Adrenal gland (tissue), 5 donors: ENCODE results near the gene SCAMP1.

Source experiments
- POLR2A ChIP-seq, 2 donors: fragments of 450-650 bp; IDR thresholded peaks; one replicate each; pipeline ENCODE4 v1.6.1; 2017; ENCODE audit warnings: antibody characterized with exemption in 2 of 2, mild to moderate bottlenecking in 2 of 2, moderate library complexity in 1 of 2
- TF ChIP-seq, protein P1 (sequence below), 6 experiments: fragments of 450-650 bp in 4 of 6; fragments of 200-600 bp in 2 of 6; sonication (generic) in 1 of 6; IDR thresholded peaks; 1 replicate in 5 of 6; 2 replicates in 1 of 6; pipeline versions ENCODE4 v1.5.1 to v1.8.0; 2016 to 2021; ENCODE audit warnings: antibody characterized with exemption in 6 of 6, mild to moderate bottlenecking in 2 of 6, moderate library complexity in 1 of 6
- donor health status: DM: no; HTN: no; CAD: no.

DNA sequence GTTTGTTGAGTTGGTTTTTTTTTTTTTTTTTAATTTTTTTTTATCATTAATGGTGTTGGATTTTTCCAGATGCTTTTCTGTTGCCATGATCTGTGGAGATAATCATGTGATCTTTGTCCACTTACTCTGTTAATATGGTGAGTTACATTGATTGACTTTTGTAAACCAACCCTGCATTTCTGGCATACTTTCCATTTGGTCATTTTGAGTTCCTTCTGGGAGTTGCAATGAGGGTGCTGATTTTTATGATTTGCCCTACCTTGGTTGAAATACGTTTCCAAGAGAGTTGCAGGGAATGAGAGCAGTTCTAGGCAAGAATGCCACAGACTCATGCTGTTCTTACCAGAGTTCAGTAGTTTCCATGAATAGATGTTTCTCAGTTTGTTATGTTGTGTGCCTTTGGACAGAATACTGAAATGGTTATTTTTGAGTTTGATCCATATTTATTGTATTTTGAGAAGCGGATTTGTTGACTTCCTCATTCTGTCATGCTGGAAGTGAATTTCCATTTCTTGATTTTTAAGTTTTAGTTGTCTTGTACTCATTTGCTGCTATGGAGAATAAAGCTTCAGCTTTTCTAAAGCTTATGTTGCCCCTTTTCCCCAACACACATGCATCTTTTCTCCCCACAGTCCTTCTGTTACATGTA is 69.0 kb downstream of the SCAMP1 start:
- TF ChIP-seq POLR2A (IDR thresholded peaks at IDR 0.05): no peak
- TF ChIP-seq, protein P1, sequence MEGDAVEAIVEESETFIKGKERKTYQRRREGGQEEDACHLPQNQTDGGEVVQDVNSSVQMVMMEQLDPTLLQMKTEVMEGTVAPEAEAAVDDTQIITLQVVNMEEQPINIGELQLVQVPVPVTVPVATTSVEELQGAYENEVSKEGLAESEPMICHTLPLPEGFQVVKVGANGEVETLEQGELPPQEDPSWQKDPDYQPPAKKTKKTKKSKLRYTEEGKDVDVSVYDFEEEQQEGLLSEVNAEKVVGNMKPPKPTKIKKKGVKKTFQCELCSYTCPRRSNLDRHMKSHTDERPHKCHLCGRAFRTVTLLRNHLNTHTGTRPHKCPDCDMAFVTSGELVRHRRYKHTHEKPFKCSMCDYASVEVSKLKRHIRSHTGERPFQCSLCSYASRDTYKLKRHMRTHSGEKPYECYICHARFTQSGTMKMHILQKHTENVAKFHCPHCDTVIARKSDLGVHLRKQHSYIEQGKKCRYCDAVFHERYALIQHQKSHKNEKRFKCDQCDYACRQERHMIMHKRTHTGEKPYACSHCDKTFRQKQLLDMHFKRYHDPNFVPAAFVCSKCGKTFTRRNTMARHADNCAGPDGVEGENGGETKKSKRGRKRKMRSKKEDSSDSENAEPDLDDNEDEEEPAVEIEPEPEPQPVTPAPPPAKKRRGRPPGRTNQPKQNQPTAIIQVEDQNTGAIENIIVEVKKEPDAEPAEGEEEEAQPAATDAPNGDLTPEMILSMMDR (IDR thresholded peaks at IDR 0.05): no peak
